ENCODE results near the gene TCF4. TPM values are rescaled to one million over a fixed set of nuclear protein-coding genes. Genes with fewer than 3 reads are reported as not detected.

Gene TCF4
- total RNA-seq, 4 donors from 2014 or later, result 114 to 190 (median 132) TPM

DNA sequence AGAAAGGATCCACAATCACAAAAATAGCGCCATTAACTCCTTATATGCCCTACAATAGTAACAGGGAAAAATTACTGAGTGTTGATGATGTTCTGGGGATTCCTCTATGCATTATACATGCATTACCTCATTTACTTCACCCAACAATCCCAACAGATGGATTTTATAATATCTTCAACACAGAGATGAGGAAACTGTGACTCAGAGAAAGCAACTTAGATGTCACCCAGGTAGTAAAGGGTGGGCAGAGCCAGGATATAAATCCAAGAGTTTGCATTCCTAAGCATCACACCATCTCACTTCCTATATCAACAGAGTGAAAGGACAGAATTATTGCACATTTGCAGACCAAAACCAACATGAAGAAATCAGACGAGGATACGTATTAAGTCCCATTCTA is 144.2 kb downstream of the TCF4 start:
- no peak overlapping the region for H3K27ac ChIP-seq
- WGBS, 2 donors, result 95% methylated on average over 3 of the region's 3 CpGs
- H3K36me3 ChIP-seq, result no peaks in the 10 kb centered on the region
- intact Hi-C loops (cut with DNase I), result no loop called here
- TF ChIP-seq, protein P1, sequence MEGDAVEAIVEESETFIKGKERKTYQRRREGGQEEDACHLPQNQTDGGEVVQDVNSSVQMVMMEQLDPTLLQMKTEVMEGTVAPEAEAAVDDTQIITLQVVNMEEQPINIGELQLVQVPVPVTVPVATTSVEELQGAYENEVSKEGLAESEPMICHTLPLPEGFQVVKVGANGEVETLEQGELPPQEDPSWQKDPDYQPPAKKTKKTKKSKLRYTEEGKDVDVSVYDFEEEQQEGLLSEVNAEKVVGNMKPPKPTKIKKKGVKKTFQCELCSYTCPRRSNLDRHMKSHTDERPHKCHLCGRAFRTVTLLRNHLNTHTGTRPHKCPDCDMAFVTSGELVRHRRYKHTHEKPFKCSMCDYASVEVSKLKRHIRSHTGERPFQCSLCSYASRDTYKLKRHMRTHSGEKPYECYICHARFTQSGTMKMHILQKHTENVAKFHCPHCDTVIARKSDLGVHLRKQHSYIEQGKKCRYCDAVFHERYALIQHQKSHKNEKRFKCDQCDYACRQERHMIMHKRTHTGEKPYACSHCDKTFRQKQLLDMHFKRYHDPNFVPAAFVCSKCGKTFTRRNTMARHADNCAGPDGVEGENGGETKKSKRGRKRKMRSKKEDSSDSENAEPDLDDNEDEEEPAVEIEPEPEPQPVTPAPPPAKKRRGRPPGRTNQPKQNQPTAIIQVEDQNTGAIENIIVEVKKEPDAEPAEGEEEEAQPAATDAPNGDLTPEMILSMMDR (IDR thresholded peaks at IDR 0.05), result no peak
- TF ChIP-seq POLR2A (IDR thresholded peaks at IDR 0.05), result no peak
- DNase-seq, result no peak
- H3K4me1 ChIP-seq, result no peaks in the 10 kb centered on the region
- no peaks in the 10 kb centered on the region for H3K9me3 ChIP-seq
- H3K27me3 ChIP-seq, result no peaks in the 10 kb centered on the region
- H3K4me3 ChIP-seq (replicated peaks in 1 of 3), result no peak overlapping the region

DNA sequence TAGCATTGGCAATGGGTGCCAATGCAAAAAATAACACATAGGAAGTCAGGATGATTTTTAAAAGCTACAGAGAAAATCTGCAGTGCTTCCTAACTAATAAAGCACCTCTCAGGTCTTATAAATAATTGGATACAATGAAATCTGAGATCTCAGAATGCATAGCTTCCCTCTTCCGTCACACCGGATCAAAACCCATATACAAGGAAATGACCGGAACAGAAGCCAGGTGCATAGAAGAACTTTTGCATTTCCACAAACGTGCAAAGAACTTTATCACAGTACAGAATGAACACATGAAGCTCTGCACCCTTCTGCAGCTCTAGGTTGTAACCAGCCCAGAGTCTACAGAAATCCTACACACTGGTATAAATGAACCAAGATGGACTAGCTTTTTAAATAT is 145.4 kb downstream of the TCF4 start:
- DNase-seq, result no peak
- Histone ChIP-seq H3K27me3 (no peaks in the 10 kb centered on the region), H3K27ac (no peak overlapping the region), H3K4me1 (no peaks in the 10 kb centered on the region), H3K36me3 (no peaks in the 10 kb centered on the region), H3K4me3 (replicated peaks in 1 of 3) (no peak overlapping the region), H3K9me3 (no peaks in the 10 kb centered on the region)
- 85 to 86% methylated on average over 4 of the region's 4 CpGs for WGBS, 2 donors
- intact Hi-C loops (cut with DNase I), result no loop called here
- TF ChIP-seq, protein P1 (IDR thresholded peaks at IDR 0.05), result no peak
- no peak for TF ChIP-seq POLR2A (IDR thresholded peaks at IDR 0.05)

DNA sequence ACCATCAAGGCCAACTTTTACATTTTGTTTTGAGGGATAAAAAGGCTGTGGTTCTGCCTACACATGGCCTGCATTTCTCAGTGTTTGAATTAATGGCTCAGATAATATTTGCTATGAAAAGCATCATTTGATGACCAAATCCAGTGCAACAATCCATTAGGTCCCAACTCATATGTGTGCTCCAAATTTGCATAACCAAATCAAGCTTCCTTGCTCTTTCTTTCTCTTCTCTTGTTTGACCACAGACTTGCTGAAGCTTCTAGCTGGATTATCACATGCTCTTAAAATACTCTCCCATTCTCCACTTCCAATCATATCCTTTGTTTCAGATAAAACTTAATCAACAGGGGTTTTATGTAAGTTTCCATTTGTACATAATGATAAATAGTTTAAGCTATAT is 147.0 kb downstream of the TCF4 start:
- Histone ChIP-seq H3K4me1 (no peaks in the 10 kb centered on the region), H3K27me3 (no peaks in the 10 kb centered on the region), H3K27ac (no peak overlapping the region), H3K9me3 (no peaks in the 10 kb centered on the region), H3K36me3 (no peaks in the 10 kb centered on the region), H3K4me3 (replicated peaks in 1 of 3) (no peak overlapping the region)
- no peak for DNase-seq
- no peak for TF ChIP-seq POLR2A (IDR thresholded peaks at IDR 0.05)
- TF ChIP-seq, protein P1 (IDR thresholded peaks at IDR 0.05), result no peak
- intact Hi-C loops (cut with DNase I), result no loop called here

DNA sequence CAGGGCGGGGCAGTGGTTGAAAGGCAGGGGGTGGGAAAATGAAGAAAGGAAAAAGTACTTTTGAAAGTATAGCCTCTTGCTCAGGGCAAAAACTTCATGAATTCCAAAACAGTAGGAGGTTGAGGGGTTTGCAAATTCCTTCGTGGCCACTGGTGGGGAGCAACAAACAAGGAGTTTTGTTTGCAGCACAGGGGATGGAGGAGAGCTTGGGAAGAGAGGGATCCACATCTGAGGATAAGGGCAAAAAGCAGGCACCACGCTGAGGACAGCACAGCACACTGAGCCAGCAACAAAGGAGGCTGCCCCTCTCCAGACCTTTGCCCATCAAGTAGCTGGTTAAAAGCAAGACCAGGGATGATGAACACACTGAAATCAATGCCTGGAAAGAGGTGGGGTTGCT is 148.9 kb downstream of the TCF4 start:
- no peaks in the 10 kb centered on the region for H3K27me3 ChIP-seq
- H3K4me3 ChIP-seq (replicated peaks in 1 of 3), result no peak overlapping the region
- H3K9me3 ChIP-seq, result no peaks in the 10 kb centered on the region
- 77 to 79% methylated on average over 3 of the region's 3 CpGs for WGBS, 2 donors
- DNase-seq, result no peak
- TF ChIP-seq POLR2A (IDR thresholded peaks at IDR 0.05), result no peak
- TF ChIP-seq, protein P1 (IDR thresholded peaks at IDR 0.05), result no peak
- H3K36me3 ChIP-seq, result no peaks in the 10 kb centered on the region
- no peak overlapping the region for H3K27ac ChIP-seq
- intact Hi-C loops (cut with DNase I), result no loop called here
- no peaks in the 10 kb centered on the region for H3K4me1 ChIP-seq

DNA sequence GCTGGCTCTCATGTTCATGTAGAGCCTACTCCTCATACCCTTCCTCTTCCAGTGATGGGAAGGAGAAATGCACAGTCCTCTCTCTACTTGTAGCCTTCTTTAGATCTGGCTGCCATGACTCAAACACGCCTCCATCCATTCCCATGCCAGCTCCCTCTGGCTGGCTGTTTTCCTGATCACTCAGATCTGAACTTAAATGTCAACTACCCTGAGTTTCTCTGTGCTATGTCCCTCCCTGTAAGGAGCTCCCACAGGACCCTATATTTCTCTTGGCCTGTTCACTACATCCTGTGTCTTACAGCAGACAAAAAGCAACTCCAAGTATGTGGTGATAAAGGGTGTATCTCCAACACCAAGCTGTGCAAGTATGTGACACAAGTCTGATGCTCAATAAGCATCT is 152.4 kb downstream of the TCF4 start:
- Histone ChIP-seq H3K27ac (no peak overlapping the region), H3K9me3 (no peaks in the 10 kb centered on the region), H3K27me3 (no peaks in the 10 kb centered on the region), H3K4me3 (replicated peaks in 1 of 3) (no peak overlapping the region), H3K36me3 (no peaks in the 10 kb centered on the region), H3K4me1 (no peaks in the 10 kb centered on the region)
- TF ChIP-seq POLR2A (IDR thresholded peaks at IDR 0.05), result no peak
- TF ChIP-seq, protein P1 (IDR thresholded peaks at IDR 0.05), result no peak
- intact Hi-C loops (cut with DNase I), result no loop called here
- 85% methylated on average over 1 of the region's 1 CpG for WGBS, 2 donors
- DNase-seq, result no peak
